ENCODE data around the gene APOL1.

GRCh38 chr22:36300396-36301212 is 47.7 kb downstream of the APOL1 start:
- TF ChIP-seq, protein P1, sequence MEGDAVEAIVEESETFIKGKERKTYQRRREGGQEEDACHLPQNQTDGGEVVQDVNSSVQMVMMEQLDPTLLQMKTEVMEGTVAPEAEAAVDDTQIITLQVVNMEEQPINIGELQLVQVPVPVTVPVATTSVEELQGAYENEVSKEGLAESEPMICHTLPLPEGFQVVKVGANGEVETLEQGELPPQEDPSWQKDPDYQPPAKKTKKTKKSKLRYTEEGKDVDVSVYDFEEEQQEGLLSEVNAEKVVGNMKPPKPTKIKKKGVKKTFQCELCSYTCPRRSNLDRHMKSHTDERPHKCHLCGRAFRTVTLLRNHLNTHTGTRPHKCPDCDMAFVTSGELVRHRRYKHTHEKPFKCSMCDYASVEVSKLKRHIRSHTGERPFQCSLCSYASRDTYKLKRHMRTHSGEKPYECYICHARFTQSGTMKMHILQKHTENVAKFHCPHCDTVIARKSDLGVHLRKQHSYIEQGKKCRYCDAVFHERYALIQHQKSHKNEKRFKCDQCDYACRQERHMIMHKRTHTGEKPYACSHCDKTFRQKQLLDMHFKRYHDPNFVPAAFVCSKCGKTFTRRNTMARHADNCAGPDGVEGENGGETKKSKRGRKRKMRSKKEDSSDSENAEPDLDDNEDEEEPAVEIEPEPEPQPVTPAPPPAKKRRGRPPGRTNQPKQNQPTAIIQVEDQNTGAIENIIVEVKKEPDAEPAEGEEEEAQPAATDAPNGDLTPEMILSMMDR (conservative IDR thresholded peaks at IDR 0.05 in 1 of 2, IDR thresholded peaks at IDR 0.05 in 1 of 2; ENCODE audit: low read depth in 1 of 2, low read length in 2 of 2), result no peak
- no peak for TF ChIP-seq EZH2 (IDR thresholded peaks at IDR 0.05; ENCODE audit: low read length, missing control alignments)
